Mammary epithelial cell (primary cell): Measurements from ENCODE around the gene MYO3B.

ENCODE experiments used
- CTCF ChIP-seq, 2 donors: IDR thresholded peaks in 1 of 2; conservative IDR thresholded peaks in 1 of 2; 2 replicates each; pipeline ENCODE4 v1.5.1; 2011 to 2012; ENCODE audit warnings: inconsistent platforms in 2 of 2, low read length in 2 of 2, mild to moderate bottlenecking in 2 of 2, control low read depth in 1 of 2, low read depth in 1 of 2; ENCODE audit not compliant: insufficient read depth in 1 of 2; ENCODE audit errors: extremely low read depth in 1 of 2
- EZH2 ChIP-seq: IDR thresholded peaks from 2 replicates; pipeline ENCODE4 v1.6.1; 2012; ENCODE audit warnings: low read length, inconsistent platforms, borderline replicate concordance

GRCh38 chr2:170162271-170162632 is 15.7 kb upstream of the MYO3B start:
- TF ChIP-seq CTCF (conservative IDR thresholded peaks at IDR 0.05 in 1 of 2, IDR thresholded peaks at IDR 0.05 in 1 of 2; ENCODE audit: extremely low read depth in 1 of 2, insufficient read depth in 1 of 2, low read depth in 1 of 2, low read length in 2 of 2) (no peak), EZH2 (no peak)
